Sigmoid colon (tissue), 7 donors: ENCODE data around the gene COL5A1. TPM values are rescaled to one million over a fixed set of nuclear protein-coding genes. Genes with fewer than 3 reads are reported as not detected.

Source experiments
- DNase-seq: peaks from one replicate; pipeline ENCODE4 v3.0.0-alpha.2; 2019
- H3K27ac ChIP-seq, 4 donors: fragments of 200-600 bp; sonication (generic); one replicate each; pipeline ENCODE4 v1.5.1; 2016 to 2019; ENCODE audit warnings: mild to moderate bottlenecking in 1 of 4
- H3K27me3 ChIP-seq, 3 donors: fragments of 200-600 bp; sonication (generic); one replicate each; pipeline ENCODE4 v1.5.1; 2019; ENCODE audit warnings: mild to moderate bottlenecking in 1 of 3
- H3K36me3 ChIP-seq, 4 donors: fragments of 200-600 bp; sonication (generic); one replicate each; pipeline ENCODE4 v1.5.1; 2016 to 2019
- H3K4me1 ChIP-seq, 4 donors: fragments of 200-600 bp; sonication (generic); one replicate each; pipeline ENCODE4 v1.5.1; 2017 to 2019
- H3K4me3 ChIP-seq, 4 donors: fragments of 200-600 bp; sonication (generic); one replicate each; pipeline ENCODE4 v1.5.1; 2017 to 2019; ENCODE audit warnings: mild to moderate bottlenecking in 2 of 4, moderate library complexity in 1 of 4
- H3K9me3 ChIP-seq, 4 donors: fragments of 200-600 bp in 3 of 4; sonication (generic) in 3 of 4; one replicate each; pipeline versions ENCODE4 v1.5.1 to v1.6.1; 2013 to 2019
- EP300 ChIP-seq, 4 donors: sonication (generic); formaldehyde crosslinking; IDR thresholded peaks; one replicate each; pipeline ENCODE4 v1.6.1; 2017; ENCODE audit warnings: antibody characterized with exemption in 4 of 4
- POLR2A ChIP-seq, 2 donors: fragments of 450-650 bp; IDR thresholded peaks; one replicate each; pipeline ENCODE4 v1.6.1; 2016; ENCODE audit warnings: antibody characterized with exemption in 2 of 2, mild to moderate bottlenecking in 2 of 2, moderate library complexity in 2 of 2
- POLR2AphosphoS5 ChIP-seq, 4 donors: sonication (generic); formaldehyde crosslinking; IDR thresholded peaks; one replicate each; pipeline ENCODE4 v1.6.1; 2017; ENCODE audit warnings: antibody characterized with exemption in 4 of 4
- WGBS, 2 donors: extraction: QIAGEN DNeasy Blood & Tissue Kit; methylation state at CpG; one replicate each; pipeline ENCODE4 v1.1.7; 2013; 5-methylcytosine and 5-hydroxymethylcytosine counted together
- intact Hi-C: fragments of 100-400 bp; cut with DNase I; formaldehyde crosslinking; loops from one replicate; pipeline ENCODE4 v1.15.1; 2023
- polyA plus RNA-seq, 3 donors: library from polyadenylated mRNA; stranded (reverse); fragments of 200-250 nt; gene quantifications; one replicate each; pipeline ENCODE4 v1.2.3, GENCODE V29; 2013
- total RNA-seq, 4 donors: library from RNA; depleted of rRNA; stranded (reverse); fragments of >200 nt; gene quantifications; one replicate each; pipeline ENCODE4 v1.1.0, GENCODE V29; 2016
- TF ChIP-seq, protein P1 (sequence below), 4 experiments: fragments of 450-650 bp in 3 of 4; fragments of 200-600 bp in 1 of 4; IDR thresholded peaks; one replicate each; pipeline ENCODE4 v1.5.1; 2016 to 2019; ENCODE audit warnings: antibody characterized with exemption in 4 of 4, mild to moderate bottlenecking in 3 of 4, moderate library complexity in 2 of 4
- donor health status: healthy with polysubstance abuse.
- donor health status: Bipolar disorder and iron deficiency.
- donor health status: healthy.

The COL5A1 gene
- total RNA-seq = 100 to 1,000 TPM in 1 of 4 donors, 10 to 100 TPM in 3; 24.2 to 168 (median 59.4) TPM
- polyA plus RNA-seq = 10 to 100 TPM in 1 of 3 donors, 1 to 10 TPM in 2; 4.2 to 13.2 (median 4.4) TPM

DNA sequence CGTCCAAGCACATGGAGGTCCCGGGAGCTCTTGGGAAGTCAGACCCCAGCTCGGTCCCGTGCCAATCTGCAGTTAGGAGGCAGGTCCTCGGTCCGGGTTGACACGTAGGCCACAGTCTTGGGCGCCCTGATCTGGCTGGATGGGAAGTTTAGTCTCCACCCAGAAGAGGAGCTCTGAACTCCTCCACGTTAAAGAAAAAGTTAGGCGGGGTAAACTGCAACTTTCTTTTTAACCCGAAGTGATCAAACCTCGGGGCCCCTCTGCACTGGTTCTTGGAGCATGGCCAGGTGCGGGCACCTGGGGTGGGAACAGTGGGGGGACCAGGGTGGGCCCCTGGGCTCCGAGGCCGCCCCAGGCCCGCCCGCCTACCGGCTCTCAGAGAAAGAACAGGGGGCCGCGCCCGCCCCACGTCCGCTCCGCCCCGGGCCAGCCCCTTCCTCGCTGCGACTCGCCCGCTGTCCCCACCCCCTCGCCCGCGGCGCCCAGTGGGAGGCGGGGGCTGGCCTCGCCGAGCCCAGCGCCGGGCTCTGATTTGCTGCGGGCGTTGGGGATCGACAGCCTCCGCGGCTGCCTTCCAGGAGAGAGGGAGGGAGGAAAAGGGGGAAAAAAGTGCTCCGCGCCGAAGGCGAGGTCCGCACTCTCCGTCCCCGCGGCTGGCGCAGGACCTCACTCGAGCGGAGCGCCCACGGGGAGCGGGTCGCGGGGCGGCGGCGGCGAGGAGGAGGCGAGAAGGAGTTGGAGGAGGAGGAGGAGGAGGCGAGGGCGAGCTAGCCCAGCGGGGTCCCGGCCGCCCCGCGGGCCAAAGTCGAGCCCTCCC is at the start of gene COL5A1:
COL5A1 (plus strand) TSS at position 631 of the 817 bp plus-strand sequence. CDS start 385 bp downstream, outside the sequence.
- peak within 1 kb of the TSS; percentile 66 to 90 (median 78) for H3K4me3 ChIP-seq
- H3K4me1 ChIP-seq = peaks cover 0 to 36% (median 31%) of the 10 kb centered on the region in 4 donors
- H3K36me3 ChIP-seq = no peaks in the 10 kb centered on the region
- no peaks in the 10 kb centered on the region for H3K27me3 ChIP-seq
- intact Hi-C loops = loop anchor here (5.0 to 10.0 kb wide), 2 partner anchors 96 to 617 kb away; partner anchors contain the start of gene BRD3OS
- TF ChIP-seq, protein P1, sequence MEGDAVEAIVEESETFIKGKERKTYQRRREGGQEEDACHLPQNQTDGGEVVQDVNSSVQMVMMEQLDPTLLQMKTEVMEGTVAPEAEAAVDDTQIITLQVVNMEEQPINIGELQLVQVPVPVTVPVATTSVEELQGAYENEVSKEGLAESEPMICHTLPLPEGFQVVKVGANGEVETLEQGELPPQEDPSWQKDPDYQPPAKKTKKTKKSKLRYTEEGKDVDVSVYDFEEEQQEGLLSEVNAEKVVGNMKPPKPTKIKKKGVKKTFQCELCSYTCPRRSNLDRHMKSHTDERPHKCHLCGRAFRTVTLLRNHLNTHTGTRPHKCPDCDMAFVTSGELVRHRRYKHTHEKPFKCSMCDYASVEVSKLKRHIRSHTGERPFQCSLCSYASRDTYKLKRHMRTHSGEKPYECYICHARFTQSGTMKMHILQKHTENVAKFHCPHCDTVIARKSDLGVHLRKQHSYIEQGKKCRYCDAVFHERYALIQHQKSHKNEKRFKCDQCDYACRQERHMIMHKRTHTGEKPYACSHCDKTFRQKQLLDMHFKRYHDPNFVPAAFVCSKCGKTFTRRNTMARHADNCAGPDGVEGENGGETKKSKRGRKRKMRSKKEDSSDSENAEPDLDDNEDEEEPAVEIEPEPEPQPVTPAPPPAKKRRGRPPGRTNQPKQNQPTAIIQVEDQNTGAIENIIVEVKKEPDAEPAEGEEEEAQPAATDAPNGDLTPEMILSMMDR (IDR thresholded peaks at IDR 0.05) = peak in 3 of 4 experiments; percentile 24 to 44 (median 34)
- TF ChIP-seq EP300 (IDR thresholded peaks at IDR 0.05) (no peak), POLR2AphosphoS5 (IDR thresholded peaks at IDR 0.05) (peak; percentile 93 to 98 (median 96)), POLR2A (IDR thresholded peaks at IDR 0.05) (peak; percentile 72 to 90)
- peak within 1 kb of the TSS; percentile 95 to 98 (median 97) for H3K27ac ChIP-seq
- 2% methylated on average over 72 of the region's 72 CpGs for WGBS, 2 donors
- no peaks in the 10 kb centered on the region for H3K9me3 ChIP-seq
- peak; percentile 97 for DNase-seq

DNA sequence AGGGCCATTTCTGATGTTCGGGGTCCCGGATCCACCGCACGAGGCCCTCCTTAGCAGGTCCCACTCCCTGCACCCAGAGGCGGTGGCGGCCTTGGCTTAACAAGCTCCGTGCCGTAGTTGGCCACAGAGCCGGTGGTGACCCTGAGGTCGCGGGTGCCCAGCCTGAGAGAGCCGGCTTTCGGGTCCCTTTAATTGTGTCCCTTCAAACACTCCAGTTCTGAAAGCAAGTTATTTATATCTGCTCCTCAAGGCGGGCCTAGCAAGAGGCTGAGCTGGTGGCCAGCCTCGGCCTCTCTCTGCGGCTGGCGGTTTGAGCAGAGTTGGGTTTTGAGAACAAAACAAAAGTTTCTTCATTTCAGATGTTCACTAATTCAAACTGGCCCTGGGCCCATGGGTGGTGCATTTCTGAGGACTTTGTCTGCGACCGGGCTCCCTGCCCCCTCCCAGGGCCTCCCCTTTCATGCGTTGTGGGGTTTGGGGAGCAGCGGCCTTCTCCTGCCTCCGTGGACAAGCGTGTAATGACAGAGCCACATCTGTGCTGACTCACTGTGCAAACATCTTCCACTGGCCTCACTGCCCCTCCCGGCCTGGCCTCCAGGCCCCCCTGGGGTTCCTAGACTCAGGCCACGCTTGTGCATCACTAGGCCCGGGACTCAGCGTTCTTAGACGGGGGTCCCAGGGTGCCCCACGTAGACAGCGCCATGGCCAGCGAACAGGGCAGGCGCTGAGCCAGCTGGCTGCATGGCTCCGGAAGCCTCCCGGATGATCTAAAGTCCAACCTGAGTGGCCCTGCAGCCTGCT is 49.4 kb upstream of the COL5A1 start:
- H3K4me3 ChIP-seq = no peak overlapping the region
- no peaks in the 10 kb centered on the region for H3K36me3 ChIP-seq
- H3K4me1 ChIP-seq = no peaks in the 10 kb centered on the region
- TF ChIP-seq, protein P1 (IDR thresholded peaks at IDR 0.05) = no peak
- peak in 1 of 4 donors; percentile 25 for TF ChIP-seq POLR2AphosphoS5 (IDR thresholded peaks at IDR 0.05)
- peak; percentile 69 for DNase-seq
- intact Hi-C loops = no loop called here
- WGBS, 2 donors = 64 to 78% methylated on average over 34 of the region's 34 CpGs
- no peaks in the 10 kb centered on the region for H3K27me3 ChIP-seq
- H3K9me3 ChIP-seq = no peaks in the 10 kb centered on the region
- peak overlapping the region; percentile 35 to 54 (median 42) for H3K27ac ChIP-seq

GRCh38 chr9:134592819-134593200 is 48.8 kb upstream of the COL5A1 start:
- intact Hi-C loops = no loop called here
- H3K27ac ChIP-seq = peak overlapping the region in 1 of 4 donors; percentile 54
- no peaks in the 10 kb centered on the region for H3K36me3 ChIP-seq
- DNase-seq = no peak
- H3K27me3 ChIP-seq = no peaks in the 10 kb centered on the region
- H3K4me3 ChIP-seq = no peak overlapping the region
- no peaks in the 10 kb centered on the region for H3K9me3 ChIP-seq
- WGBS, 2 donors = 64 to 69% methylated on average over 9 of the region's 9 CpGs
- H3K4me1 ChIP-seq = no peaks in the 10 kb centered on the region
- no peak for TF ChIP-seq POLR2A (IDR thresholded peaks at IDR 0.05)
- TF ChIP-seq POLR2AphosphoS5 (IDR thresholded peaks at IDR 0.05) = no peak
- no peak for TF ChIP-seq EP300 (IDR thresholded peaks at IDR 0.05)
- TF ChIP-seq, protein P1 (IDR thresholded peaks at IDR 0.05) = no peak

- DNase-seq = no peak
- Histone ChIP-seq H3K27ac (no peak overlapping the region), H3K36me3 (no peaks in the 10 kb centered on the region), H3K4me3 (no peak overlapping the region), H3K4me1 (no peaks in the 10 kb centered on the region), H3K9me3 (no peaks in the 10 kb centered on the region), H3K27me3 (no peaks in the 10 kb centered on the region)
- WGBS, 2 donors = 76 to 83% methylated on average over 25 of the region's 25 CpGs
- intact Hi-C loops = no loop called here
- TF ChIP-seq EP300 (IDR thresholded peaks at IDR 0.05) = no peak
- no peak for TF ChIP-seq POLR2A (IDR thresholded peaks at IDR 0.05)
- no peak for TF ChIP-seq POLR2AphosphoS5 (IDR thresholded peaks at IDR 0.05)
- TF ChIP-seq, protein P1 (IDR thresholded peaks at IDR 0.05) = no peak
Observed at GRCh38 chr9:134593286-134594077, 48.1 kb upstream of the COL5A1 start.
